HepG2 (cell line): ENCODE measurements around the gene CSTPP1. TPM values are rescaled to one million over a fixed set of nuclear protein-coding genes. Genes with fewer than 3 reads are reported as not detected.

ENCODE experiments used
- ATAC-seq: fragments of 200-7000 bp; cut with Tn5 transposase; 3 replicates; pipeline ENCODE4 v1.9.1; 2020; ENCODE audit warnings: mild to moderate bottlenecking, moderate library complexity
- BruUV-seq: library from RNA; stranded (reverse); fragments of 400-500 nt; replicated peaks from 2 replicates; lab custom pipeline; 2021; lab: Mats Ljungman, UMichigan
- CTCF ChIA-PET: fragments of 300-600 bp; formaldehyde crosslinking; extraction: SDS; loops from one replicate; lab custom pipeline; 2021; ENCODE audit warnings: low total read pairs, inconsistent platforms, low intra/inter-chr PET ratio; lab: Yijun Ruan, JAX
- POLR2A ChIA-PET: fragments of 350-600 bp; sonication (Branson Sonifier 250); formaldehyde crosslinking; loops from one replicate; lab custom pipeline; 2020; ENCODE audit warnings: antibody characterized with exemption, inconsistent platforms; lab: Yijun Ruan, JAX
- DNase-seq: peaks from one replicate; pipeline ENCODE4 v3.0.0-alpha.2; 2015; ENCODE audit warnings: low spot score
- FAIRE-seq: peaks from 3 replicates; lab custom pipeline; 2011; peaks lifted over from hg19 to GRCh38; lab: Jason Lieb, UNC
- H2AFZ ChIP-seq: one replicate; pipeline ENCODE4 v1.6.1; 2011; ENCODE audit warnings: low read length, inconsistent platforms
- H3K27ac ChIP-seq: fragments of 300-600 bp; 3 replicates; pipeline ENCODE4 v1.8.0; 2011; ENCODE audit warnings: mixed run types, mild to moderate bottlenecking, mixed read lengths, low read length, inconsistent platforms; ENCODE audit not compliant: insufficient read depth; ENCODE audit errors: extremely low read length
- H3K27me3 ChIP-seq, 2 experiments: fragments of 200-600 bp in 1 of 2; 2 replicates in 1 of 2; 3 replicates in 1 of 2; pipeline versions ENCODE4 v1.6.0 to v1.8.0; 2011; ENCODE audit warnings: low read length in 2 of 2, mild to moderate bottlenecking in 2 of 2, moderate library complexity in 2 of 2, inconsistent platforms in 1 of 2; ENCODE audit not compliant: insufficient read depth in 2 of 2, control insufficient read depth in 1 of 2
- H3K36me3 ChIP-seq, 2 experiments: fragments of 200-600 bp in 1 of 2; replicated peaks in 1 of 2; 2 replicates in 1 of 2; 3 replicates in 1 of 2; pipeline versions ENCODE4 v1.5.1 to v1.8.0; 2011; ENCODE audit warnings: low read length in 2 of 2, inconsistent platforms in 1 of 2; ENCODE audit not compliant: insufficient read depth in 2 of 2, control insufficient read depth in 1 of 2
- H3K4me1 ChIP-seq: 2 replicates; pipeline ENCODE4 v1.5.1; 2012; ENCODE audit warnings: low read length, inconsistent platforms; ENCODE audit not compliant: insufficient read depth
- H3K4me2 ChIP-seq: 2 replicates; pipeline ENCODE4 v1.6.0; 2011; ENCODE audit warnings: low read depth, low read length, inconsistent platforms
- H3K4me3 ChIP-seq, 3 experiments: fragments of 200-600 bp in 1 of 3; sonication (generic), shearing (Covaris generic) in 1 of 3; replicated peaks in 1 of 3; 2 replicates each; pipeline ENCODE4 v1.5.1; 2011 to 2016; ENCODE audit warnings: low read length in 3 of 3, inconsistent platforms in 2 of 3, low read depth in 2 of 3, mild to moderate bottlenecking in 2 of 3, control low read depth in 1 of 3, mixed read lengths in 1 of 3; ENCODE audit not compliant: insufficient read depth in 1 of 3
- H3K79me2 ChIP-seq: one replicate; pipeline ENCODE4 v1.6.1; 2011; ENCODE audit warnings: low read length, inconsistent platforms; ENCODE audit not compliant: insufficient read depth
- H3K9ac ChIP-seq: 2 replicates; pipeline ENCODE4 v1.6.0; 2011; ENCODE audit warnings: mild to moderate bottlenecking, low read depth, low read length, inconsistent platforms; ENCODE audit not compliant: insufficient read depth
- H3K9me3 ChIP-seq: 2 replicates; pipeline ENCODE4 v1.5.1; 2012; ENCODE audit warnings: mild to moderate bottlenecking, low read length
- H4K20me1 ChIP-seq: 2 replicates; pipeline ENCODE4 v1.6.0; 2011; ENCODE audit warnings: inconsistent platforms, mild to moderate bottlenecking, low read length, moderate library complexity; ENCODE audit not compliant: insufficient read depth
- CHD2 ChIP-seq: IDR thresholded peaks from 2 replicates; pipeline ENCODE4 v1.6.1; 2011; ENCODE audit warnings: low read depth, low read length, improper control_type of control experiment
- CHD4 ChIP-seq: fragments of 200-600 bp; sonication (generic); IDR thresholded peaks from 2 replicates; pipeline ENCODE4 v1.7.0; 2017; ENCODE audit warnings: mild to moderate bottlenecking, low read length, borderline replicate concordance
- HIVEP1 ChIP-seq: sonication (generic); formaldehyde crosslinking; IDR thresholded peaks from 2 replicates; pipeline ENCODE4 v1.4.0; 2020; ENCODE audit warnings: mild to moderate bottlenecking, missing genetic modification reagents
- NFIB ChIP-seq: sonication (generic); formaldehyde crosslinking; IDR thresholded peaks from 2 replicates; pipeline ENCODE4 v1.9.0; 2021; ENCODE audit warnings: missing genetic modification reagents, mild to moderate bottlenecking, borderline replicate concordance
- NFYC ChIP-seq: IDR thresholded peaks from 2 replicates; pipeline ENCODE4 v1.6.1; 2016; ENCODE audit warnings: missing genetic modification reagents, missing compliant biosample characterization
- PRDM15 ChIP-seq: sonication (generic); formaldehyde crosslinking; IDR thresholded peaks from 2 replicates; pipeline ENCODE4 v1.4.0; 2020; ENCODE audit warnings: missing genetic modification reagents
- SIX1 ChIP-seq: sonication (generic); formaldehyde crosslinking; IDR thresholded peaks from 2 replicates; pipeline ENCODE4 v1.4.0; 2020; ENCODE audit warnings: missing genetic modification reagents, borderline replicate concordance
- SNRNP70 ChIP-seq: fragments of 200-400 bp; formaldehyde crosslinking; IDR thresholded peaks from 2 replicates; pipeline ENCODE4 v1.6.1; 2017; ENCODE audit warnings: mild to moderate bottlenecking, low read depth, low read length, moderate library complexity
- SP2 ChIP-seq: sonication (generic); formaldehyde crosslinking; IDR thresholded peaks from 2 replicates; pipeline ENCODE4 v1.5.1; 2020; ENCODE audit warnings: mild to moderate bottlenecking, missing genetic modification reagents
- ZBTB7A ChIP-seq: sonication (generic); formaldehyde crosslinking; IDR thresholded peaks from 2 replicates; pipeline ENCODE4 v1.8.0; 2022; ENCODE audit warnings: mild to moderate bottlenecking, missing genetic modification reagents
- ZFP36 ChIP-seq: fragments of 150-350 bp; IDR thresholded peaks from 2 replicates; pipeline ENCODE4 v1.6.1; 2018; ENCODE audit warnings: borderline replicate concordance, low read length, low read depth; ENCODE audit not compliant: partially characterized antibody
- ZIK1 ChIP-seq: sonication (generic); formaldehyde crosslinking; IDR thresholded peaks from 2 replicates; pipeline ENCODE4 v1.5.0; 2020; ENCODE audit warnings: mild to moderate bottlenecking, low read depth, missing genetic modification reagents, borderline replicate concordance
- ZNF224 ChIP-seq: sonication (generic); formaldehyde crosslinking; IDR thresholded peaks from 2 replicates; pipeline ENCODE4 v1.5.0; 2020; ENCODE audit warnings: mild to moderate bottlenecking, missing genetic modification reagents
- ZNF263 ChIP-seq: sonication (generic); formaldehyde crosslinking; IDR thresholded peaks from 2 replicates; pipeline ENCODE4 v1.4.0; 2020; ENCODE audit warnings: missing genetic modification reagents
- ZNF329 ChIP-seq: sonication (generic); formaldehyde crosslinking; IDR thresholded peaks from 2 replicates; pipeline ENCODE4 v1.9.0; 2021; ENCODE audit warnings: low read depth, mild to moderate bottlenecking, missing genetic modification reagents
- ZNF670 ChIP-seq: sonication (generic); formaldehyde crosslinking; IDR thresholded peaks from 2 replicates; pipeline ENCODE4 v1.8.0; 2022; ENCODE audit warnings: mild to moderate bottlenecking, missing genetic modification reagents, borderline replicate concordance
- ZNF737 ChIP-seq: sonication (generic); formaldehyde crosslinking; IDR thresholded peaks from 2 replicates; pipeline ENCODE4 v1.5.0; 2020; ENCODE audit warnings: missing genetic modification reagents, mild to moderate bottlenecking, borderline replicate concordance
- ZNF788 ChIP-seq: sonication (generic); formaldehyde crosslinking; IDR thresholded peaks from 2 replicates; pipeline ENCODE4 v1.5.0; 2020; ENCODE audit warnings: mild to moderate bottlenecking, missing genetic modification reagents, borderline replicate concordance
- WGBS: methylation state at CpG from one replicate; pipeline ENCODE4 v1.1.6; 2017; ENCODE audit warnings: low lambda C conversion rate; 5-methylcytosine and 5-hydroxymethylcytosine counted together
- in situ Hi-C: cut with HindIII; loops from 2 replicates; pipeline ENCODE4 v1.10.0; 2017; ENCODE audit warnings: low pct_unique_long_range_greater_than_20kb; ENCODE audit not compliant: extremely low pct_ligation_motif_present
- intact Hi-C: fragments of 100-400 bp; cut with micrococcal nuclease; formaldehyde crosslinking; loops from one replicate; pipeline ENCODE4 v1.10.0; 2022; ENCODE audit not compliant: unreplicated experiment
- polyA plus RNA-seq, 8 experiments: library from polyadenylated mRNA; depleted of rRNA in 3 of 8; stranded (reverse) in 7 of 8; unstranded in 1 of 8; fragments of >200 nt; fragmentation: Illumina TruSeq in 4 of 8; extraction: Trizol in 4 of 8; gene quantifications; 2 replicates each; pipeline versions ENCODE4 v1.2.1 to v1.2.3, GENCODE V29; 2011 to 2016; ENCODE audit warnings: low read depth in 4 of 8, missing spikeins in 1 of 8, mixed read lengths in 1 of 8; ENCODE audit not compliant: insufficient read depth in 1 of 8
- total RNA-seq, 5 experiments: library from RNA; depleted of rRNA; stranded (reverse); fragments of >200 nt; fragmentation: Illumina TruSeq; extraction: Trizol; gene quantifications; 2 replicates each; pipeline ENCODE4 v1.2.3, GENCODE V29; 2016; ENCODE audit warnings: low read depth in 1 of 5

The CSTPP1 gene
- total and polyA plus RNA-seq, 2 of the 13 experiments (the other 11 are each of a cell fraction or from before 2014, with no cell fraction given): 12.3 to 14.6 TPM

DNA sequence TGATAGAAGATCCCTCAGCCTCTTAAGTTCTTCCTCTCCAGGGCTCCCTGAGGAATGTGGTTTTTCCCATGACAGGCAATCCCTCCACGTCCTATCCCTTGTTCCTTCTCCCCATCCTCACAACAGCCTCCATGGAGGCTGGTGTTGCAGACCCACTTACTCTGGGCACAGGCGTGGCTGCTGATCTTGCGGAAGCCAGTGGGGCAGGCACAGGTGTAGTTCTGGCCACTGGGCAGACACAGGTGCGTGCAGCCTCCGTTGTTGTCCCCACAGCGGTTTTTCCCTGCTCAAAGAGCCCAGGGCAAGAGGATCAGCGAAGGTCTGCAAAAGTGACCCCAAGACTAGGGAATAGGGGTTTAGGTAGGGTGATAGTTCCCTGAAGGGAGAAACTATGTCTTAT, 47.3 kb upstream of the CSTPP1 start:
- Histone ChIP-seq H3K27ac (no peak overlapping the region), H3K36me3 (peaks cover 12 to 48% of the 10 kb centered on the region in 2 experiments), H2AFZ (no peak overlapping the region), H4K20me1 (no peaks in the 10 kb centered on the region), H3K4me1 (no peaks in the 10 kb centered on the region), H3K79me2 (no peaks in the 10 kb centered on the region), H3K9ac (no peak overlapping the region), H3K4me2 (no peak overlapping the region), H3K27me3 (no peaks in the 10 kb centered on the region), H3K4me3 (no peak overlapping the region), H3K9me3 (no peaks in the 10 kb centered on the region)
- ChIA-PET CTCF (interaction anchor here (1.2 to 3.4 kb wide), 5 partner anchors 30 to 466 kb away, joined by 3 to 57 read pairs (median 8); no protein-coding TSS in a partner anchor), POLR2A (no interaction called here)
- WGBS: 91% methylated on average over 7 of the region's 7 CpGs
- ATAC-seq: no peak
- no peak for DNase-seq
- BruUV-seq: no TSS peak
- intact Hi-C loops (loop anchor here (1.0 to 2.0 kb wide), 3 partner anchors 28 to 272 kb away; no protein-coding TSS in a partner anchor), in situ Hi-C loops (loop anchor here (5.0 kb wide), 1 partner anchor 273 kb away; no protein-coding TSS in a partner anchor)
- TF ChIP-seq ZNF788 (CRISPR knock-in tag) (no peak), NFYC (CRISPR knock-in tag) (no peak), HIVEP1 (CRISPR knock-in tag) (no peak), ZNF670 (CRISPR knock-in tag) (no peak), SIX1 (CRISPR knock-in tag) (no peak), ZFP36 (no peak), SP2 (CRISPR knock-in tag) (no peak), SNRNP70 (no peak), ZIK1 (CRISPR knock-in tag) (no peak), ZNF224 (no peak), ZNF329 (CRISPR knock-in tag) (no peak), NFIB (CRISPR knock-in tag) (no peak), CHD2 (no peak), CHD4 (no peak), ZNF737 (no peak), ZBTB7A (CRISPR knock-in tag) (no peak), ZNF263 (no peak), PRDM15 (no peak)
- no peak for FAIRE-seq
